Fibroblast of skin of back (primary cell): ENCODE results near the gene TMED9.

Experiments
- DNase-seq: peaks from one replicate; pipeline ENCODE4 v3.0.0-alpha.2; 2013

TMED9 gene

DNA sequence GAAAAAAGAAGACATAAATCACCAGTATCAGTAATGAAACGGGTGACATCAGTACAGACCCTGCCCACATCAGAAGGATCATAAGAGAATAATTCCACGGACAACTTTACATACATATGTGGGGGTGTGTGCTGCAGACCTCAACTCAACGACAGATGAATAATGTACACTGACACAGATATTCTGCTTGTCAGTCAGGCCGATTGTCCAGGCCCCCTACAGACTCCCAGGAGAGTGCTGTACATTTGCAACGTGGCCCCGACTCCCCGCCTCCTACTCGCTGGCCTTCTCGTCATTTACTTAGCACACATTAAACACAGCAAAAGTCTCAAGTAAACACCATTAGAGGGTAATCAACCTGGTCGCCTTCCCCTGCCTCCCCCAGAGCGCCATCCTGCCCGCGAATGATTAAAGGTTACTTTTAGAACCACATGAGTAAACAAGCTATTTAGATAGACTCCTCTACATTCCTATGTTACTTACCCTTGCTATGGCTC, 3.5 kb upstream of the TMED9 start:
- DNase-seq: no peak

DNA sequence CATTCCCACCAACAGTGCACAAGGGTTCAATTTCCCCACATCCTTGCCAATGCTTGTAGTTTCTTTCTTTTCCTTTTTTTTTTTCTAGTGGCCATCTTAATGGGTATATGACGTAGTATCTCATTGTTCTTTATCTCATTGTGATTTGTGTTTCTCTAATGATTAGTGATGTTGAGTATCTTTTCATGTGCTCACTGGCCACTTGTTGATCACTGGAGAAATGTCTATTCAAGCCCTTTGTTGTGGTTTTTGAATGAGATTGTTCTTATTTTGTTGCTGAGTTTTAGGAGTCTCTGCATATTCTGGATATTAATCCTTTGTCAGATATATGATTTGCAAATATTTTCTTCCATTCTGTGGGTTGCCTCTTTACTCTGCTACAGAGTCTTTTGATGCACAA, 1.6 kb upstream of the TMED9 start:
- DNase-seq: no peak

DNA sequence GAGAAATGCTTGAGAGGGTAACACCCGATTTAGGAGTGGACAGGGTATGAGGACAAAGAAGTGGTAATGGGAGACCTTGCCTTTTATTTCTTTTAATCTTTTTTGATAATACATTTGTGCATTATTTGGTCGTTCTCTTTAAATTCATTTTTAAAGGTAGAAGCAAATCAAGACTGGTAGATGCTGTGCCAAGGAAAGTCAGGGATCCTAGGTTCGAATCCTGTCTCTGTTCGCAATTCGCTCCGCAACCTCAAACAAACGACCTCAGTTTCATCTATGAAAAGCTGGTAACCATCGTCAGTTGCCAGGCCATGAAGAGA, 353 bp upstream of the TMED9 start:
- DNase-seq: no peak

DNA sequence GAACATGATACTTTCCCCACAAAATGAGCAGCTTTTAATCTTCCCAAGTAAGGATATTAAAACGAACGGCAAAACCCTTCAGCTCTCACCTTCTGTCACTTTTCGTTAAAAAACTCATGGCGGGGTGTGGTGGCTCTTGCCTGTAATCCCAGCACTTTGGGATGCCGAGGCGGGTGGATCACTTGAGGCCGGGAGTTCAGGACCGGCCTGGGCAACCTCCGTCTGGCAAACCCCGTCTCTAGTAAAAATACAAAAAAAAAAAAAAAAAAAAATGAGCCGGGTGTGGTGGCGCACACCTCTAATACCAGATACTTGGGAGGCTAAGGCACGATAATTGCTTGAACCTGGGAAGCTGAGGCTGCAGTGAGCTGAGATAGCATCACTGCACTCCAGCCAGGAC, 902 bp downstream of the TMED9 start:
- DNase-seq: no peak

DNA sequence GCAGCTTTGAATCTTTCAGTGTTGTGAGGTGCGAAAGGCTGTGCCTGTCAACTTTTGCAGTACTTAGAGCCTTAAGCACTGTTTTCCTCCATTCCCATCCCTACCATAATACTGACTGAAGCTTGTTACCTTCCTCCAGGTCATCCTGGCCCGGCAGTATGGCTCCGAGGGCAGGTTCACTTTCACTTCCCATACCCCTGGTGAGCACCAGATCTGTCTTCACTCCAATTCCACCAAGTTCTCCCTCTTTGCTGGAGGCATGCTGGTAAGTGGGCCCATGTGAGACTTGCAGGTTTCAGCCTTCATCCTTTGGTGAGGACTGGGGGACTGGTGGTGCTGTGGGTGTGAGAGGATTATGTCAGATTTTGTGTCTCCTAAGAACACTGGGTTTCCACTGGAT, 1.5 kb downstream of the TMED9 start:
- DNase-seq: no peak

DNA sequence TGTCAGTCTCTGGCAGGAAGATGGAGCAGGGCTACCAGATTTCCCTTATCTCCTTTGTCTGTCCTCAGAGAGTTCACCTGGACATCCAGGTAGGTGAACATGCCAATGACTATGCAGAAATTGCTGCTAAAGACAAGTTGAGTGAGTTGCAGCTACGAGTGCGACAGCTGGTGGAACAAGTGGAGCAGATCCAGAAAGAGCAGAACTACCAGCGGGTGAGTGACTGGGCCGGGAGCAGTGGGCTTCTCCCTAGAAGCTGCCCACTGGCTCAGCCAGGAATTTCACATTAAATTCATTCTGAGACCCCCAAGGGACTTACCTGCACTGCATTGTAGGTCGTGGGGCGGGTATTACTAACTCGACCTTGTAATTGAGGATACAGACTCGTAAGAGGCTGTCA, 2.1 kb downstream of the TMED9 start:
- DNase-seq: no peak

DNA sequence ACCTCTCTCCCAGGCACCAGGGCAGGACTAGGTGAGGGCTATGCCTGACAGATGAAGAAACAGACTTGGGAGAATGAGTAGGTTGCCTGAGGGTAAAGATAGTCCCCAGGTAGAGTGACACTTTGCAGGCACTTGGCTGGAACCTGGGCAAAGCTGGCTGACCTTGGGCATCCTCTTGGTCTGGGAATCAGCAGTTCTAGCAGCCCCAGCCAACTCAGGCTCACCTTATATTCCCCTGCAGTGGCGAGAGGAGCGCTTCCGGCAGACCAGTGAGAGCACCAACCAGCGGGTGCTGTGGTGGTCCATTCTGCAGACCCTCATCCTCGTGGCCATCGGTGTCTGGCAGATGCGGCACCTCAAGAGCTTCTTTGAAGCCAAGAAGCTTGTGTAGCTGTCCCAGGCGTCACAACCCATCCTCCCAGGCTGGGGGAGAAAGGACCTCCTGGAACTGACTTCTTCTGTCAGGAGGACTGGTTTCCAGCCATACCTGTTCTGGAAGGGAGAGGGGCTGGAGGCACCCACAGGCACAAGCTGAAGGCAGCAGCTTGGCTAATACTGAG, 3.1 kb downstream of the TMED9 start:
- no peak for DNase-seq

DNA sequence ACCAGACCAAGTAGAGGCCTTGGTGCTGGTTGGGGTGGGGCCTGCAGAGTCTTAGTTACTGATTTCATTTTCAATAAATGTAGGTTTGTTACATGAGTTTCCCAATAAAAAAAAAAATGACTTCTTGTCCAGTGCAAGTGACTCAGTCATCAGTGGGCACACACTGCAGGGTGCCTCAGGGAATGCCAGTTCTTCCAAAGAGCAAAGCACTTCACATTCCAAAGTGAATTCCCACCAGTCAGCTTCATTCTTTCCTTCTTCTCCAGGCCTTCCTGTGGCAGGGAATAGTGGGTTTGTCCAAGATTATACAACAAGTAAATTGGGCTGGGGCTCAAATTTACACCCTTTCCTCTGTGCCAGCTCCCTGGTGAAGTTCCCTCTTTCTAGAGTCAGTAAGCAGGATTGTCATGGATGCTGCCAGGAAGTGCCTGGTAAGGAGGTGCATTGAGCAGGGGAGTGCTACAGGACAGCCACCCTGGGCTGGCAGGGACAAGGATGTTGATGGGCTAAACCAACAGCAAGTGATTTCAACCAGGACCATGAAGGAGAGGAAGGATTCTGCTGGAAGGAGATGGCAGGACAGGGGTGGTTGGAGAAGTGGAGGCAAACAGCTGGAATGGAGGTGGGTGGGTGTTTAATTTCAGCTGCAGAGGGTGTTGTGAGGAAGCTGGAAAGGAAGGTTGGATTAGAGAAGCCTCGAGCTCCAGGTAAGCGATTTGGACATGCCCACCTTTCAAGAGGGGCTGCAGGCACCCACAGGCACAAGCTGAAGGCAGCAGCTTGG, 4.2 kb downstream of the TMED9 start:
- DNase-seq: peak; percentile 23

DNA sequence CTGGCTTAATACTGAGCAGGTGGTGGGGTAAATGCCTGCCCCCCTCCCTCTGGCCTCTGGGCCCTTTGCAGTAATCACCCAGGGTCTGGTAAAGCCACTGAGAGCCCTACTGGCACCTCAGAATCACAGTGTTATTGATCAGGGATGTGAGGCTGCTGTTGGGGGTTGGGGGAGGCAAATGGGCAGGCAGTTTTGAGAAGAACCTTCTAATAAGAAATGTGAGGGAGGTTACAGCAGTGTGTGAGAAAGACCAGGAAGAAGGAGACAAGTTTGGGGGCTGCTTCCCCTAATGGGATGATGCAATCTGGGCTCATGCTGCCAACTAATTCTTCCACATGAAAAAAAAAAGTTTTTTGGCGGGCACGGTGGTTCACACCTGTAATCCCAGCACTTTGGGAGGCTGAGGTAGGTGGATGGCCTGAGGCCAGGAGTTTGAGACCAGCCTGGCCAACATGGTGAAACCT, 4.8 kb downstream of the TMED9 start:
- DNase-seq: no peak

DNA sequence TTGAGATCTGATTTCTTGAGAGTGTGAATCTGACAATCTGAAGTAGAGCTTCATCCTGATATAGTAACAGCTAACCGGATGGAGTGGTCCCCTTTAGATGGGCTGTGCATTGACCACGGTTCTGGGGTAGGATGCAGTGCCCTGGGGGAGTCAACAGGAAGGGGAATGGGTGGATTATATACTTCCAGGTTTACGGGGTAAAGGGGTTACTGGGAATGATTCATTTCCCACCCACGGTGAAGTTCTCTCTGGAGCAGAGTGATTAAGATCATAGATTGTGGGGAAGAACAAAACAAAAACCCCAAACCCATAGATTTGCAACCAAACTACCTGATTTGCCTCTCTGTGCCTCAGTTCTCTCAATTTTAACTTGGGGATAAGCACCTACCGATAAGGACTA, 6.5 kb downstream of the TMED9 start:
- DNase-seq: no peak

DNA sequence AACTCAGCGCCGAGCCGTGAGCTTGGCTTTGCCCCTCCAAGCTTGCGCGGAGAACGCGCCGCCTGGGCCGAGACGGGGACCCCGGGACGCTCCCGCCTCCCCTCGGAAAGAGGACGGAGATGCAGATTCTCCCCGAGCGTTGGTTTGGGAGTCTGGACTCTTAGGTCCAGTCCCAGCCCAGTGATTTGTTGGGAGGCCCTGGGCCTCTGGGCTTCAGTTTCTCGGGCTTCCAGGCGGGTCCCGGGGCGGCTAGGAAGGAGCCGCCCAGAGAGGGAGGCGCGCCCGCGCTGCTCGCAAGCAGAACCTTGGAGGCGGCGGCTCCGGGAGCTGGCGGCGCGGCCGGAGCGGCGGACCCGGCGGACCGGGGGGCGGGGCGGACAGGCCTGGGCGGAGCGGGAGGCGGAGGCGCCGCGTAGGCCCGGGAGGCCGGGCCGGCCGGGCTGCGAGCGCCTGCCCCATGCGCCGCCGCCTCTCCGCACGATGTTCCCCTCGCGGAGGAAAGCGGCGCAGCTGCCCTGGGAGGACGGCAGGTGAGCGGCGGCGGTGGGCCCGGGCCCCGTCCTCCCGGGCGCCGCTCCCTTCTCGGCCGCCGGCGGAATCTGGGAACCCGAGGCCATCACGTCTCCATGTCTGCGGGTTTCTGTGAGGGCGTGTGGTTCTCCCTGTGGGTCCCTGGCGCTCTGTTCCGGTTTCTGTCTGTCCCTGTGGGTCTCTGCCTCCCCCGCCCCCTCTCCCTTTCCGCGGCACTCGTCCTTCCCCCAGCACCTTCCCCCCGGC, 7.9 kb downstream of the TMED9 start, which contains the start of gene B4GALT7:
TSS of gene B4GALT7 (plus strand) at position 402 of the 777 bp plus-strand sequence. CDS start at position 481, 79 bp downstream.
- DNase-seq: peak; percentile 80

DNA sequence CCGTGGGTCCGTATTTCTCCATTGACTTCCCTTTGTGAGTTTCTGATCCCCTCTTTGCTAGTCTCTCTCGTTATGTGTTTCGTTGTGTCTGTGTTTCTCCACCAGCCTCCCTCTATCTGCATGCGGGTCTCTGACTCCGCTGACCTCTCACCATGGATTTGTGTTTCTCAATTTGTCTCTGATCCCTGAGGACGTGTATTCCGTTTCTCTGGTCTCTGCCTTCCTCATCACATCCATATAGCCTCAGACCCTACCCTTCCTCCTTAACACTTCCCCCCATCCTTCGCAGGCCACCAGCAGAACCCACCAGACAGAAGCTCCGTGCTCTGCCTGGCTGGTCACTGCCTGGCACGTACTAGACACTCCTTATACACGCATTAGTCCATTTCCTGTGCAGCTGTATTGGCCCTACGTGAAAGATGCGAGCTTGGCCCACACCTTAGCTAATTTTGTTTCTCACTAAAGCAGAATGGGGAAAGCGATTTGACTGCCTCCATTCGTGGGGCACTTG, 8.6 kb downstream of the TMED9 start:
- peak; percentile 29 for DNase-seq

DNA sequence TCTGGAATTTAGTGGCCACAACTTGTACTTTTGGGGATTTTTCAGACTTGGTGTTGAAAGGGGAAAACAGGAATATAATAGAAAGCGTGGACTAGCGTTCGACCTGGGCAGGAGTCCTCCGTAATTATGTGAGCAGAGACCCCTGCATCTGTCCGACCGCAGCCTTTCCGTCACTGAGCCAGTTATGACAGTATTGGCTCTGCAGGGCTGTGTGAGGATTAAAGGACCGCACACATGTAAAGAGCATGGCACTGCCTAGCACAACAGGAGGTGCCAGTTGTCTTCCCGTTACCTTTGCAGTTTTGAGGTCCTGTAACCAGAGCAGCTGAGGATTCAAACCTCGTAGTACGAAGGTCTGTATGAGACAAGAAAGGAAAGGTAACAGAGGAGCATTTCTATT, 9.1 kb downstream of the TMED9 start:
- no peak for DNase-seq

DNA sequence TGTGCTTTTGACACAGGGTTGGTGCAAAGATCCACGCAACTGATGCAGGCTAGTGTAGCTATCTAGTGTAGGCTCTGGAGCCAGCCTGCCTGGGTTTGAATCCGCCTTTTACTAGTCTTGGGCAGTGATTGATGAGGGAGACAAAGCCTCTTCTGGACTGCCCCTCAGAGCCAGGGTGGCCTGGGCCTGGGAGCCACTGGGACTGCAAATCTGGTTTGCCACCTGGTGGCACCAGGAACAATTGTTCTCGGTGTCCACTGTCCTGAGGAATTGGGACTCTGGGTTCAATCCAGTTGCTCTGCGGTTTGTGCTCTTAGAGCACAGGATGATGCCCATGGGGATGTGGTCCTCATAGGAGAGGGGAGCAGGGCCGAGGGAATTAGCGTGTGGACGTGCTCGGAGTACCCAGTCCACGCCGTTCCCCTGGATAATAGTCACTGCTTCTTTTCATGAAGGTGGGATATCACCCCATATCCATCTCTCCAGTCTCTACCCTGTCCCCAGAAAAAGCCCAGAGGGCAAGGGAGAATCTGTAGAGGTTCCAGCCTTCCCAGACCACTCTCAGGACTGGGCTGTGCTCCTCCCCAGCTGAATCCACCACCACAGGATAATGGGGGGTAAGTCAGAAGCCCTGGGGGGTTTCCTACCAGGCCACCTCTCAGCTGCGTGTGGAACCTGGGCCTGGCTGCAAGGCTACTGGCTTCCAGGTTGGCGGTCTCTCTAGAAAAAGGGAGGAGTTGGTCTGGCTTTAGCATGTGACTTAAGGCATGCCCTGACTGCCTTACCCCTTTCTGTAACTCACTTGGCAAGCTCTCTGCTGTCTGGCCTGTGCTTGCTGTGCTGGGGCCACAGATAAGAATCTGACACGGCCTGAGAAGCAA, 9.8 kb downstream of the TMED9 start:
- no peak for DNase-seq

DNA sequence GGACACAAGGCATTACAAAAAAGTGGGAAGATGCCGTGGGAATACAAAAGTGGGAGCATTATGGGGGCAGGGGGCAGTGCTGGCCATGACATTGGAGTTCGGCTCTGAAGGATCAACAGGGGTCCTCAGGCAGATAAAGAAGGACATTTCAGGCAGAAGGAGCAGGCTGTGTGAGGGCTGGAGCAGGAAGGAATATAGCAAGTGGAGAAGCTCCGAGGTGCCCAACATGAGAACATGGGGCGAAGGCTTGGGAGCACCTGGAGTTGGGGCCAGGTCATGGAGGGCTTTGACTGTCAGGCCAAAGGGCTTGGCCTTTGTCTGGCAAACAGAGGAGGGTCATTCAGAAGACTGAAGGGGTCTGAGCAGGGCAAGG, 10.4 kb downstream of the TMED9 start:
- DNase-seq: no peak

DNA sequence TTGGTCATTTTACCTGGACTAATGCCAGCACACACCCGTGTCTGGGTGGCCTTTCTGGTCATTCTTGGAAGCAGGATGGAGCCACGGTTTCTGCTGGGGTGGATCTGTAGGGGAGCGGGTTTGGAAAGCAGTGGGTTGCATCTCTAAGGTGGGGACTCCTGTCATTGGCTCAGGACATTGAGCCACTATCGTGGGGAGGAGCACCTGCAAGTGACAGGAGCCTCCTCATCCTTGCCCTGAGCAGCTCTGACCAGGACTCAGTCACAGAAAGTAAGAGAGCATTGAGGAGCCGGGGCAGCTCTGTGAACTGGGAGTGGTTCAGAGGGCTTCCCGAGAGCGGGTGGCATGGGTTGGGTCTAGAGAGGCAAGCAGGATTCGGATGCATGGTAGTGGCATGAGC, 11.6 kb downstream of the TMED9 start:
- DNase-seq: no peak

DNA sequence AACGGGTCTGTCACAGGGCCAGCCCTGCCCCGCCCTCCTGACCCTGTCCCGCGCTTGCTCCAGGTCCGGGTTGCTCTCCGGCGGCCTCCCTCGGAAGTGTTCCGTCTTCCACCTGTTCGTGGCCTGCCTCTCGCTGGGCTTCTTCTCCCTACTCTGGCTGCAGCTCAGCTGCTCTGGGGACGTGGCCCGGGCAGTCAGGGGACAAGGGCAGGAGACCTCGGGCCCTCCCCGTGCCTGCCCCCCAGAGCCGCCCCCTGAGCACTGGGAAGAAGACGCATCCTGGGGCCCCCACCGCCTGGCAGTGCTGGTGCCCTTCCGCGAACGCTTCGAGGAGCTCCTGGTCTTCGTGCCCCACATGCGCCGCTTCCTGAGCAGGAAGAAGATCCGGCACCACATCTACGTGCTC, 12.1 kb downstream of the TMED9 start:
- no peak for DNase-seq

DNA sequence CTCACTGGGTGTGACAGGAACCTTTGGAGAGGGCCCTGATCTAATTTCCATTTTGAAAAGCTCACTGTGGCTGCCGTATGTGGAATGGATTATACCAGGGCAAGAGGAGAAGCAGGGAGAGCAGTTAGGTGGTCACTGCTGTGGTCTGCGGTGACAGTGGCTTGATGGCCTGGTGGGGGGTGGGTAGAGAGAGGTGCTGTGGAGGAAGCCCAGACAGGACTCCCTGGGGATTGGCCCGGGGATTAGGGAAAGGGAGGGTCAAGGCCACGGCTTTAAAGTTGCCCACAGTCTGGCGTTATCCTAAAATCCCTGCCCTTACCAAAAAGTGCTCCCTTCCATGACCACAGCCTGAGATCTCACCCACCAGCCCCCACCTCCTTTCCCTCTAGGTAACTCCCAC, 12.7 kb downstream of the TMED9 start:
- no peak for DNase-seq

DNA sequence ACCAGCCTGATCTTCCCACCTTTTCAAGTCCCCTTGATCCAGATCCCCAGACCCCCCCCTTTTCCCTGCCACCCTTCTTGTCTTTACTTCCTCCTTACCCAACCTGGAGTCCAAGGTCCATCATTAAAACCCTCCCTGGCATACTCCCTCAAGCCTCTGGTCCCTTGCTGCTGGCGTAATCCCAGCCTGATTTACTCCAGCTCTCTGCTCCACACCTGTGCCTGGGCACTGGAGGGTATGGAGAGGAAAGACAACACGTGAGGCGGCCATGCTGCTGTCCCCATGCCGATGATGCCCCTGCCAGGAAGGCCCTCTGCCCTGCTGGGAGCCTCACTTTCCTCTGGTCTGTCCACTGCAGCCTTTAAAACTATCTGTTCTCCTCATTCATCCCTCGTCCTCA, 13.1 kb downstream of the TMED9 start:
- DNase-seq: no peak

DNA sequence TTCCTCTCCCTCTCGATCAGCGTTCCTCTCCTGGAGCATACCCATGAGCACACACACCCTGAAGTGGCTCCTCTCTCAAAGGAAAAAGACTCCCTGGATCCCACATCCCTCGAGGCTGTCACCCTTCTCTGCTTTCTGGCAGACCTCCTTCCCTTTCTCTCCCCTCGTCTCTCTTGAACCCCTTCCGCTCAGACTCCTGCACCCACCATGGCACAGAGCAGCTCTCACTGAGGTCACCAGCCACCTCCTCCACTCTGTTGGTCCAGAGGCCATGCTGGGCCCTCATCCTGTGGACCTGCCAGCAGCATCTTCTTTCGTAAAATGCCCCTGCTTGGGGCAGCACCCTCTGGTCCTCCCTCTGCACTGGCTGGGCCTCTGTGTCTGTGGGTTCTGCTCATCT, 13.7 kb downstream of the TMED9 start:
- DNase-seq: no peak

DNA sequence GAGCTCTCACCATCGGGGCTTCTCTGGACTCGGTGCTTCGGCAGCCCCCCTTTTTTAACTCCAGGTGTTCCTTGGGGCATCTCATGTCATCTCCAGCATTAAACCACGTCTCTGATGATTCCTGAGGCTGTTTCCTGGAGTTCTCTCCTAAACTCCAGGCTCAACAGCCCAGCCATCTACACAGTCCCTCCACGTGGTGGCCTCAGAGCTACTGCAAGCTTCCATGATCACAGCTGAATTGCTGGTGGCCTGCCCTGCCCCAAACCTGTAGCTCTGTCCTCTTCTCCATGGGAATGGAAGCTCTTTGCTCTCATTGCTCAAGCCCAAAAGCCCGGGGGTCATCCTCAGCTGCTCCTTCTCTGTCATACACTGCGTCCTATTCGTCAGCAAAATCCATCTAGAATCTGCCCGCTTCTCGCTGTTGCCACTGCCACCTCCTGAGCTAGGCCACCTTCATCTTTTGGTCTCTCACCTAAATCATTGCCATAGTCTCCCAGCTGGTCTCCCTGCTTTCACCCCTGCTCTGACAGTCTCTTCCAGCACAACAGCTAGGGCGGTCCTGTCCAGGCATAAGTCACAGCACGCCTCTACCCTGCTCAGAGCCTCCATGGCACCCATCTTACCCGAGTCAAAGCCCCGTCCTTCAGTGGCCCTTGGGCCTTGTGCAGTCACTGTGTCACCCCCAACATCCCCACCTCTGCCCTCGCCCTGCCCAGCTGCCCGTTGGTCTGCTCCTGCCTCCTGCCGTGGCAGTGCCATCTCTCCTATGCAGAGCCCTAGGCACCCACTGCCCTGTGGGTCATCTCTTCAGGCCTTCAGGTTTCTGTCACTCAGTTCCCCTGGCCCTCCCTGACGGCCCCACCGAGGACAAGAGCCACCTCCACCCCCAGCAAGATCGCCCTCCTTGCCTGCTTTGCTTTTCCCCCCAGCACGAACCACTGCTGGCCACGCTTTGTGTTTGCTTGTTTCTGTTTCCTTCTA, 14.4 kb downstream of the TMED9 start:
- DNase-seq: no peak
